PC-9 (cell line): Measurements from ENCODE around the gene CCDC69.

Experiments
- CTCF ChIP-seq: fragments of 200-600 bp; sonication (generic); conservative IDR thresholded peaks from 2 replicates; pipeline ENCODE4 v1.6.1; 2017; ENCODE audit warnings: mixed run types, antibody characterized with exemption, mild to moderate bottlenecking, moderate library complexity
- EZH2 ChIP-seq: fragments of 200-600 bp; sonication (generic); IDR thresholded peaks from 2 replicates; pipeline ENCODE4 v1.8.0; 2017; ENCODE audit warnings: antibody characterized with exemption, low read depth

- TF ChIP-seq CTCF (no peak), EZH2 (no peak)
These were observed 4.1 kb upstream of the CCDC69 start for GRCh38 chr5:151227918-151228447.
